Osteocyte (in vitro differentiated cells): ENCODE measurements around the gene TMEM120B. TPM values are rescaled to one million over a fixed set of nuclear protein-coding genes. Genes with fewer than 3 reads are reported as not detected.
A peak's percentile ranks its signal among the peaks of the same experiment; 100 is the strongest.
"Not testable (repeated sequence)": the region's sequence is repeated elsewhere in the genome, so short reads cannot be mapped to it uniquely, and the experiment has no call there.

ENCODE experiments used
- DNase-seq: peaks from one replicate; pipeline ENCODE4 v3.0.0; 2021; ENCODE audit warnings: mixed read lengths; ENCODE audit not compliant: unreplicated experiment; ENCODE audit errors: extremely low spot score
- H3K27ac Mint-ChIP-seq: one replicate; pipeline ENCODE4 v1.8.0; 2021; ENCODE audit warnings: mild to moderate bottlenecking, mixed read lengths; ENCODE audit not compliant: unreplicated experiment
- H3K27me3 Mint-ChIP-seq: one replicate; pipeline ENCODE4 v1.8.0; 2021; ENCODE audit warnings: mixed read lengths; ENCODE audit not compliant: unreplicated experiment
- H3K36me3 Mint-ChIP-seq: one replicate; pipeline ENCODE4 v1.8.0; 2021; ENCODE audit warnings: mixed read lengths; ENCODE audit not compliant: unreplicated experiment
- H3K4me1 Mint-ChIP-seq: one replicate; pipeline ENCODE4 v1.8.0; 2021; ENCODE audit warnings: mixed read lengths; ENCODE audit not compliant: unreplicated experiment
- H3K4me3 Mint-ChIP-seq: one replicate; pipeline ENCODE4 v1.8.0; 2021; ENCODE audit warnings: mild to moderate bottlenecking, moderate library complexity, mixed read lengths; ENCODE audit not compliant: unreplicated experiment
- H3K9me3 Mint-ChIP-seq: one replicate; pipeline ENCODE4 v1.8.0; 2021; ENCODE audit warnings: mixed read lengths; ENCODE audit not compliant: unreplicated experiment
- long read RNA-seq: library from polyadenylated mRNA; unstranded; transcript quantifications from one replicate; pipeline ENCODE4 v2.0.0, GENCODE V29; 2021
- total RNA-seq: library from RNA; stranded (reverse); gene quantifications from 2 replicates; pipeline ENCODE4 v1.2.1, GENCODE V29; 2021
- TF ChIP-seq, protein P1 (sequence below): fragments of 200-600 bp; sonication (generic); IDR thresholded peaks from 2 replicates; pipeline ENCODE4 v1.5.0; 2021; ENCODE audit warnings: antibody characterized with exemption, mild to moderate bottlenecking, moderate library complexity

Gene TMEM120B
- 10.2 and 13.2 TPM in 2 replicates for total RNA-seq
- long read RNA-seq, result 0 reads

DNA sequence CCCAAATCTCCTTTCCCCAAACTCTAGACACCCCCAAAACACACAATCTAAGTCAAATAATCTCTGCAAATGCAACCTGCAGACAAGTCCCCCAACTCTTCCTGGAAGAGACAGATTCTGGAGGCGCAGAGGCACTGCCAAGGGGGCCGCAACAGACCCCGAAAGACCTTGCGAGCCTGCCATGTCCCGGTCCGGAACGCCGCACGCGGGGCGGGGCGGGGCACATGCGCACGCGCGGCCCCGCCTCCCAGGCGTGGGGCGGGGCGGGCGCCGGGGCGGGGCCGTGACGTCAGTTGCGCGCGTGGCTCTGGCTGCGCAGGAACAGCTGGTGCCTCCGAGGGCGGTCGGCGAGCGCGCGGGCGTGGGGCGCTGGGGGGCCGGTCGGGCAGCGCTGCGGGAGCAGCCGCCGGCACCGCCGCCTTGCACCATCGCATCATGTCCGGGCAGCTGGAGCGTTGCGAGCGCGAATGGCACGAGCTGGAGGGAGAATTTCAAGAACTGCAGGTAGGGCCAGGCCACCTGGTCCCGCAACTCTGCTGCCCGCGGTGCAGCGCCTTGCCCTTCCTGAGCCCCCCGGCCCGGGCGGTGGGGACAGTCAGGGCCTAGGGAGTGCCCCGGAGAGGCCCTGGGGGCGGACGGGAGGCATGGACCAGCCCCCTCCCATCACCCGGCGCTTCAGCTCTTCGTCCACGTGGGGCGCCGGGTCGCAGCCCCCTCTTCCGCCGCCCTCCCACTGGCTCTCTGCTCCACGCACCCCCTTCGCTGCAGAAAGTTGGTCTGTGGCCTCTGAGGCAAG is at the start of gene TMEM120B:
TMEM120B (plus strand) TSS at position 292 of the 796 bp plus-strand sequence; CDS start at position 436, 144 bp downstream.
- Mint-ChIP-seq H3K27me3 (no peaks in the 10 kb centered on the region), H3K27ac (peak within 1 kb of the TSS; percentile 87), H3K4me3 (peak within 1 kb of the TSS; percentile 92), H3K36me3 (peaks cover 2% of the 10 kb centered on the region), H3K4me1 (peaks cover 35% of the 10 kb centered on the region), H3K9me3 (no peaks in the 10 kb centered on the region)
- DNase-seq, result peak; percentile 93
- TF ChIP-seq, protein P1, sequence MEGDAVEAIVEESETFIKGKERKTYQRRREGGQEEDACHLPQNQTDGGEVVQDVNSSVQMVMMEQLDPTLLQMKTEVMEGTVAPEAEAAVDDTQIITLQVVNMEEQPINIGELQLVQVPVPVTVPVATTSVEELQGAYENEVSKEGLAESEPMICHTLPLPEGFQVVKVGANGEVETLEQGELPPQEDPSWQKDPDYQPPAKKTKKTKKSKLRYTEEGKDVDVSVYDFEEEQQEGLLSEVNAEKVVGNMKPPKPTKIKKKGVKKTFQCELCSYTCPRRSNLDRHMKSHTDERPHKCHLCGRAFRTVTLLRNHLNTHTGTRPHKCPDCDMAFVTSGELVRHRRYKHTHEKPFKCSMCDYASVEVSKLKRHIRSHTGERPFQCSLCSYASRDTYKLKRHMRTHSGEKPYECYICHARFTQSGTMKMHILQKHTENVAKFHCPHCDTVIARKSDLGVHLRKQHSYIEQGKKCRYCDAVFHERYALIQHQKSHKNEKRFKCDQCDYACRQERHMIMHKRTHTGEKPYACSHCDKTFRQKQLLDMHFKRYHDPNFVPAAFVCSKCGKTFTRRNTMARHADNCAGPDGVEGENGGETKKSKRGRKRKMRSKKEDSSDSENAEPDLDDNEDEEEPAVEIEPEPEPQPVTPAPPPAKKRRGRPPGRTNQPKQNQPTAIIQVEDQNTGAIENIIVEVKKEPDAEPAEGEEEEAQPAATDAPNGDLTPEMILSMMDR, result no peak

DNA sequence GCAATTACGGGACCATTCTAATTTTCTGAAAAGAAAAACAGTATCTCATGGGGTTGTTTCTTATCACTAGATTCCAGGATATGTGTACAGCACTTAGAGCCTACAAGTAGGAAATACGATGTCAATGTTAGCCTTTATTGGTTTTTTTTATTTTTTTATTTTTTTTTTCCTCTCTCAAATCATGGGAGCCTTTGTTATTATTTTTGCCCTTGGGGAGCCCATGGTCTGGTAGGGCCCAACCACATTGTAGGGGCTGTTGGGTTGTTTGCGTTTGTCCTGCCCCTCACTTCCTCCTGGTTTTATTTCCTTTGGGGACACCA is 49.0 kb upstream of the TMEM120B start:
- Mint-ChIP-seq H3K4me3 (no peak overlapping the region), H3K36me3 (no peaks in the 10 kb centered on the region), H3K9me3 (no peaks in the 10 kb centered on the region), H3K27me3 (no peaks in the 10 kb centered on the region), H3K4me1 (peaks cover 5% of the 10 kb centered on the region), H3K27ac (no peak overlapping the region)
- TF ChIP-seq, protein P1, result no peak
- DNase-seq, result no peak

DNA sequence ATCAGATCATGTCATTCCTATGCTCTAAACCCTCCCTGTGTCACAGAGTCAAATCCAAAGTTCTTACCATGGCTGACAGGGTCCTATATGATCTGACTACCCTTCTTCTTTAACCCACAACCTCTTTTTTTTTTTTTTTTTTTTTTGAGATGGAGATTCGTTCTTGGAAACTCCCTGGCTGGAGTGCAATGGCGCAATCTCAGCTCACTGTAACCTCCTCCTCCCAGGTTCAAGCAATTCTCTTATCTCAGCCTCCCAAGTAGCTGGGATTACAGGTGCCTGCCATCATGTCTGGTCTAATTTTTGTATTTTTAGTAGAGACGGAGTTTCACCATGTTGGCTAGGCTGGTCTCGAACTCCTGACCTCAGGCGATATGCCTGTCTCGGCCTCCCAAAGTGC is 45.7 kb upstream of the TMEM120B start:
- H3K27ac Mint-ChIP-seq, H3K4me3 Mint-ChIP-seq, H3K27me3 Mint-ChIP-seq, H3K36me3 Mint-ChIP-seq, H3K9me3 Mint-ChIP-seq, DNase-seq, H3K4me1 Mint-ChIP-seq: not testable (repeated sequence)

DNA sequence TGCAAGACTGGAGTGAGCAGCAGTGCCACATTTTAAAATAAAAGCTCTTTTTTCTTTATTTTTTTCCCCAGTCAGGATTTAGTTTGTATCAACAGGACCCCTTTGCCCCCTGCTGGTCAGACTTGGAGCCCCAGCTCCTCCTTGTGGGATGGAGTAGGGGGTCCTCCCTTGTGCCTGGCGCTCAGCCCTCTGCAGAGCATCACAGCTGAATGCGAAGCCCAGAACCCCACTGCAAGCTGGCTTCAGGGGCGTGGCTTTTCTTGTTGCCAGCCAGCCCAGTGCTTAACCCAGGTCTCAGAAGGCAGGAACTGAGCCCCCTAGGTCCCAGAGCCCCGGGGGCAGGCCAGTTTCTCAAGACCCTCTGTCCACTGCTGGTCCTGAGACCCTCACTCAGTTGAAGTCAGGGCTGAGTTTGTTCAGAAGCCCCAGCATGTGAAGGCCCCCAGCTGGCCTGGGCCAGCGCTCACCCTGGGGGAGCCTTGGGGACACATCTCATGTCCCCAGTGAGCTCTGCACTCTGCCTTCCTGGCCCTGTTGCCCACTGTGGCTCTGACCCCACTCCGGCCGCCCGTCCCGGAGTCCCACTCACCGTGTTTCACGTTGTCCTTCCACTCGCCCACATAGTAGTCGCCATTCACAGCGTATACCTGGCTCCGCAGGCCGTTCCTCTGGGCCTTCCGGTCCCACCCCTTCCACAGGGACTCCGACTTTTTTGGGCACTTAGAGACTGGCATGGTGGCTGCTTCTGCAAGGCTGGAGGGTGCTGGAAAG is 43.6 kb upstream of the TMEM120B start:
- TF ChIP-seq, protein P1, result peak; percentile 63
- no peak overlapping the region for H3K27ac Mint-ChIP-seq
- no peaks in the 10 kb centered on the region for H3K27me3 Mint-ChIP-seq
- no peak for DNase-seq
- H3K9me3 Mint-ChIP-seq, result no peaks in the 10 kb centered on the region
- H3K36me3 Mint-ChIP-seq, result no peaks in the 10 kb centered on the region
- H3K4me3 Mint-ChIP-seq, result no peak overlapping the region
- peaks cover 13% of the 10 kb centered on the region for H3K4me1 Mint-ChIP-seq

DNA sequence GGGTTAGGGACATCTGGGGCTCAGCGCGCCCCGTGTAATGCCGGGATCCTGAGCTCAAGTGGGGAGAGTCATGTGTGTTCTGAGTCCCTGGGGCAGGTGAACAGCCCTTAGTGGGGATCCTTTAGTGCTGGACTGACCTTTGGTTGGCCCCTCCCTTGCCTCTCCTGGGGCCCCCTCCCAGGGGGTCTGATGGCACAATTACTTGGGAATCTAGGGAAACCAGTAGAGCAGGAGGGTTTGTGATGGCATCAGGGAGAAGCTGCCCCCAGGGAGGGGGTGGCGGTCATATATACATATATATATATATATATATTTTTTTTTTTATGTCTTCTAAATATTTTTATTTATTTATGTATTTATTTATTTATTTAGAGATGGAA is 43.0 kb upstream of the TMEM120B start, which contains the start of gene MORN3:
MORN3 (minus strand) TSS at position 134 of the 380 bp plus-strand sequence. CDS start 171 bp downstream, outside the sequence.
- DNase-seq, result no peak
- TF ChIP-seq, protein P1, result no peak
- H3K9me3 Mint-ChIP-seq, result no peaks in the 10 kb centered on the region
- peaks cover 13% of the 10 kb centered on the region for H3K4me1 Mint-ChIP-seq
- H3K4me3 Mint-ChIP-seq, result no peak within 1 kb of the TSS
- no peak within 1 kb of the TSS for H3K27ac Mint-ChIP-seq
- H3K36me3 Mint-ChIP-seq, result no peaks in the 10 kb centered on the region
- H3K27me3 Mint-ChIP-seq, result no peaks in the 10 kb centered on the region
